GM12891 (cell line): Measurements from ENCODE around the gene NEU4.

Experiments
- DNase-seq: peaks from one replicate; pipeline ENCODE4 v3.0.0; 2011; ENCODE audit warnings: low spot score; ENCODE audit not compliant: insufficient read length
- FAIRE-seq: peaks from 2 replicates; lab custom pipeline; 2011; peaks lifted over from hg19 to GRCh38; lab: Jason Lieb, UNC
- PAX5 ChIP-seq: IDR thresholded peaks from 2 replicates; pipeline ENCODE4 v1.6.1; 2011; ENCODE audit warnings: low read length, moderate library complexity, mild to moderate bottlenecking; ENCODE audit not compliant: insufficient read depth, severe bottlenecking
- POLR2A ChIP-seq: IDR thresholded peaks from 2 replicates; pipeline ENCODE4 v1.6.1; 2011; ENCODE audit warnings: low read depth, low read length, control low read depth
- POLR2AphosphoS5 ChIP-seq: IDR thresholded peaks from 2 replicates; pipeline ENCODE4 v1.6.1; 2011; ENCODE audit warnings: low read depth, low read length, control low read depth
- POU2F2 ChIP-seq: IDR thresholded peaks from 2 replicates; pipeline ENCODE4 v1.6.1; 2011; ENCODE audit warnings: low read depth, mild to moderate bottlenecking, control low read depth, low read length, moderate library complexity
- SPI1 ChIP-seq: IDR thresholded peaks from 2 replicates; pipeline ENCODE4 v1.6.1; 2011; ENCODE audit warnings: low read depth, low read length, control low read depth
- TAF1 ChIP-seq: IDR thresholded peaks from 2 replicates; pipeline ENCODE4 v1.6.1; 2011; ENCODE audit warnings: low read depth, low read length, control low read depth

NEU4 gene

GRCh38 chr2:241768251-241768711 is 40.7 kb upstream of the NEU4 start:
- FAIRE-seq = no peak
- no peak for DNase-seq
- TF ChIP-seq SPI1 (no peak), PAX5 (no peak), POU2F2 (no peak), POLR2A (no peak), TAF1 (no peak), POLR2AphosphoS5 (no peak)

DNA sequence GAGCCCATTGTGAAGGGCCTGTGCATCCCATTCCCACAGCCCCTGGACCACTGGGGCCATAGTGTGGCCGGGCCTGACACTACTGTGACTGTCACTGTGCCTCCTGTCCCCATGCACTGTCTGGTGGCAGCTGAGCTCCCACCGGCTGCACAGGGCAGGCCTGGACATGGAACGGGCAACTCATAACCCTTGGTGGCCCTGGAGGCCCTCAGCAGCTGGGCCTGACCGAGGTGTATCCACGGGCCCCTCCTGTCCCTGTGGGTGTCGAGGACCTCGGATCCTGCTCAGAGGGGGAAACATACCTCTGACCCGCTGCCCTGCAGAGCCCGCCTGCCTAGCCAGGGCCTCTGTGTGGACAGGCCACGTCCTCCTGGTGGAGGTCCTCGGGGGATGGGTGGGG is 40.1 kb upstream of the NEU4 start:
- TF ChIP-seq POLR2AphosphoS5 = no peak
- TF ChIP-seq TAF1 = no peak
- TF ChIP-seq POLR2A = no peak
- TF ChIP-seq SPI1 = no peak
- no peak for TF ChIP-seq PAX5
- no peak for TF ChIP-seq POU2F2
- FAIRE-seq (no peak), DNase-seq (no peak)

DNA sequence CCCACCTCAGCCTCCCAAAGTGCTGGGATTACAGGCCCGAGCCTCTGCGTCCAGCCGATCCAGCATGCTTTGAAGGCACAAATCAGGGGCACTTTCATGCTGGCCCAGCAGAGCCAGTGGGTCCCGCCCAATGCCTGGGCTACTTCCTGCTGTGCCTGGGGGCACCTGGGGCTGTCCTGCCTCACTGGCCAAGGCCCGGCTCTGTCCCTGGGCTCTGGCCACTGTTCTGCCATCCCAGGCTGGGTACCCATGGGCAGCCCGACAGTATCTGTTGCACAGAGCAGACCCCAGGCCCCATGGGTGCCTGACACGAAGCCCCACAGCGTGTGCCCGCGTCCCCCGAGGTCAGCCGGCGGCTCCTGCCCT is 39.2 kb upstream of the NEU4 start:
- no peak for TF ChIP-seq PAX5
- no peak for TF ChIP-seq SPI1
- TF ChIP-seq POLR2AphosphoS5 = no peak
- TF ChIP-seq POU2F2 = no peak
- no peak for TF ChIP-seq TAF1
- TF ChIP-seq POLR2A = no peak
- no peak for FAIRE-seq
- DNase-seq = no peak

GRCh38 chr2:241770185-241770935 is 38.6 kb upstream of the NEU4 start:
- no peak for DNase-seq
- FAIRE-seq = no peak
- TF ChIP-seq TAF1 (no peak), SPI1 (no peak), POLR2A (no peak), PAX5 (no peak), POLR2AphosphoS5 (no peak), POU2F2 (no peak)

DNA sequence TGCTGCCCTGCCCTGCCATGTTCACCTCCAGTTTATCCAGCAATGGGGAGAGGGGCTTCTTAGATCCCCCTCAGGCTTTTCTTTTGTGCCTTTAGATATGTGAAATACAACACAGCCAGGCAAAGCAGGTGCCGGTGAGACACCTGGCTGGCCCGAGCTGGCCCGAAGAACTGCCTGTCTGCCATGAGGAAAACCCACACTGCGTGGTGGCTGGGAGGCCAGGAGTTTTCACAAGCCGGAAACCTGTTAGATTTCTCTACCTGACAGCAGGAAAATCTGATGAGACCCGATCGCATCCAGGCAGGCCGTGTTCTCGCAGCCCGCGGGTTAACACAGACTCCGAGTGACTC is 38.1 kb upstream of the NEU4 start:
- DNase-seq (peak; percentile 21), FAIRE-seq (no peak)
- no peak for TF ChIP-seq SPI1
- TF ChIP-seq PAX5 = no peak
- no peak for TF ChIP-seq TAF1
- TF ChIP-seq POU2F2 = no peak
- no peak for TF ChIP-seq POLR2A
- no peak for TF ChIP-seq POLR2AphosphoS5

GRCh38 chr2:241771286-241772062 is 37.5 kb upstream of the NEU4 start:
- DNase-seq (peak; percentile 60), FAIRE-seq (peak; percentile 38)
- TF ChIP-seq PAX5 = no peak
- TF ChIP-seq SPI1 = no peak
- TF ChIP-seq POLR2A = no peak
- TF ChIP-seq TAF1 = no peak
- no peak for TF ChIP-seq POLR2AphosphoS5
- TF ChIP-seq POU2F2 = no peak

GRCh38 chr2:241772063-241772499 is 36.9 kb upstream of the NEU4 start:
- FAIRE-seq = peak; percentile 85
- DNase-seq = no peak
- no peak for TF ChIP-seq TAF1
- peak; percentile 42 for TF ChIP-seq SPI1

DNA sequence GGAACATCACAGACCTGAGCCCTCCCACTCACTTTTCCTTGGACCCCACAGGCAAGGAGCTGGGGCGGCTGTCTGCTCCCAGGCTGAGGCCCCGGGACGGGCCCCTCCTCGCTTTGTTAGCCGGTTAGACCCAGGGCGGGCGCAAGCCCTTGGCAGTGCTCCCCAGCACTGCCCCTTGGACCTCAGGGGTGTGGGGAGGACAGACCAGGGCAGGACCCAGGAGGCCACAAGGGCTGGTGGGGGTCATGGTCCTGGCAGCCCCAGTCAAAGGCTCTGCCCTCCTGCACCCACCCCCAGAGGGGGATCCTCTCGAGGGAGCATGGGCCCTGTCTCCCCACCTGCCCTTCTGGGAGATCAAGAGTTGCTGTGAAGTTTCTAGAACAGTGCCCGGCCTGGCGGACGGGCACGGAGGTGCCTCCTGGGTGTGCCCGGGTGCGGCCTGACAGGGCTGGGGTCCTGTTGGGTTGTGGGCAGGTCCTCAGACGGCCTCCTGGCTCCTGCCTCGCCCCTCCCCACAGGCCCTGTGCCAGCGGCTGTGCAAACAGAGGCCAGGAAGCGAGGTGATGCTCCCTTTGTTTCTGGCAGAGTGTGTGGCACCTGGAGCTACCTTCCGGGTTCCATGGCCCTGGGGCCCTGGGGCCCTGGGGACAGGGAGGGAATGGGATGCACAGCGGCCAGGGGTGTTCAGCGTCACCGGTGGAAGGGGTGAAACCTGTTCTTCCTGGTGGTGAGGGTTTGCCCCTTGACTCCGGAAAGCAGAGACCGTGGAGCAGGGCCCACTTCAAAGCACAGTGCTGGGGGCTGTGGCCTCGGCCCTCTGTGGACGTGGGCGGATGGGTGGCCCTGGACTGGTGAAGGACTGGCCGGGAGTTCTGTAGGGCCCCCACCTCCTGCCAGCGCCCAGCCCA is 35.2 kb upstream of the NEU4 start:
- DNase-seq = peak; percentile 21
- no peak for FAIRE-seq
- TF ChIP-seq PAX5 = no peak
- TF ChIP-seq POLR2AphosphoS5 = no peak
- TF ChIP-seq POLR2A = no peak
- TF ChIP-seq POU2F2 = no peak
- no peak for TF ChIP-seq SPI1
- no peak for TF ChIP-seq TAF1
